ENCODE results near the gene MEIS2.

MEIS2 gene

GRCh38 chr15:37010595-37010994 lies 89.8 kb downstream of the MEIS2 start (continued):
- no peak for TF ChIP-seq ZNF148 (tag by site-specific recombination; IDR thresholded peaks at IDR 0.05; ENCODE audit: borderline replicate concordance)
- TF ChIP-seq ZSCAN4 (tag by site-specific recombination; IDR thresholded peaks at IDR 0.05), result no peak
- TF ChIP-seq ZNF169 (tag by site-specific recombination; IDR thresholded peaks at IDR 0.05), result no peak
- no peak for TF ChIP-seq ZNF280C (tag by site-specific recombination; IDR thresholded peaks at IDR 0.05)
- no peak for TF ChIP-seq ZNF521 (tag by site-specific recombination; IDR thresholded peaks at IDR 0.05)
- no peak for TF ChIP-seq ZBTB11 (tag by site-specific recombination; conservative IDR thresholded peaks at IDR 0.05; ENCODE audit: low read depth)
- no peak for TF ChIP-seq ZNF433 (tag by site-specific recombination; IDR thresholded peaks at IDR 0.05; ENCODE audit: low read depth)
- no peak for TF ChIP-seq PRDM10 (tag by site-specific recombination; IDR thresholded peaks at IDR 0.05)
- TF ChIP-seq ZNF292 (tag by site-specific recombination; IDR thresholded peaks at IDR 0.05; ENCODE audit: borderline replicate concordance, low read depth), result no peak
- TF ChIP-seq PRDM6 (tag by site-specific recombination; IDR thresholded peaks at IDR 0.05), result no peak

- no peaks in the 10 kb centered on the region for H3K9me3 ChIP-seq (ENCODE audit: control insufficient read depth, insufficient read depth, low read depth, low read length)
- no peak overlapping the region for H3K4me3 ChIP-seq (ENCODE audit: low read depth, low read length)
- H3K27ac ChIP-seq (ENCODE audit: extremely low read depth, low read depth, low read length), result no peak overlapping the region
- no peaks in the 10 kb centered on the region; the same call in 1 of the 2 replicates for H3K4me1 ChIP-seq (ENCODE audit: control insufficient read depth, insufficient read depth, low read length)
- no peak for TF ChIP-seq ZNF623 (tag by site-specific recombination; IDR thresholded peaks at IDR 0.05)
- TF ChIP-seq ZBTB17 (tag by site-specific recombination; IDR thresholded peaks at IDR 0.05), result no peak
- TF ChIP-seq ZNF274 (IDR thresholded peaks at IDR 0.05; ENCODE audit: low read length), result no peak
- TF ChIP-seq ZNF274 (tag by site-specific recombination; IDR thresholded peaks at IDR 0.05; ENCODE audit: borderline replicate concordance), result no peak
- TF ChIP-seq ZNF449 (tag by site-specific recombination; IDR thresholded peaks at IDR 0.05), result no peak
- TF ChIP-seq ZNF202 (tag by site-specific recombination; IDR thresholded peaks at IDR 0.05; ENCODE audit: borderline replicate concordance), result no peak
- TF ChIP-seq ZNF416 (tag by site-specific recombination; IDR thresholded peaks at IDR 0.05), result no peak
- ChIA-PET POLR2A (no interaction called here), CTCF (no interaction called here)
- no peaks in the 10 kb centered on the region for H3K36me3 ChIP-seq (ENCODE audit: control insufficient read depth in 2 of 2, insufficient read depth in 1 of 2, low read length in 2 of 2)
These were observed 91.1 kb downstream of the MEIS2 start for GRCh38 chr15:37009288-37009687.

Data from HEK293 (cell line).